PC-9 (cell line): ENCODE measurements around the gene ZSCAN5B. TPM values are rescaled to one million over a fixed set of nuclear protein-coding genes. Genes with fewer than 3 reads are reported as not detected.
"Not testable (repeated sequence)": the region's sequence is repeated elsewhere in the genome, so short reads cannot be mapped to it uniquely, and the experiment has no call there.

Experiments
- BruUV-seq: library from RNA; stranded (reverse); fragments of 400-500 nt; replicated peaks from 2 replicates; lab custom pipeline; 2021; lab: Mats Ljungman, UMichigan
- CTCF ChIA-PET: fragments of 300-600 bp; sonication (Branson Sonifier 250); formaldehyde crosslinking; loops from one replicate; lab custom pipeline; 2022; ENCODE audit warnings: antibody characterized with exemption; lab: Charles Lee
- POLR2A ChIA-PET: fragments of 300-600 bp; sonication (Branson Sonifier 250); formaldehyde crosslinking; loops from one replicate; lab custom pipeline; 2022; ENCODE audit warnings: antibody characterized with exemption; ENCODE audit not compliant: unreplicated experiment; lab: Charles Lee
- DNase-seq, 2 experiments: peaks; one replicate each; pipeline versions ENCODE4 v3.0.0 to v3.0.0-alpha.2; 2015 to 2022; ENCODE audit warnings: mixed read lengths in 1 of 2
- H2AFZ ChIP-seq: fragments of 200-600 bp; sonication (generic); 2 replicates; pipeline ENCODE4 v1.8.1; 2017; ENCODE audit warnings: antibody characterized with exemption
- H3F3A ChIP-seq: fragments of 200-600 bp; sonication (generic); 2 replicates; pipeline ENCODE4 v1.8.1; 2017; ENCODE audit warnings: antibody characterized with exemption, mild to moderate bottlenecking, low read depth; ENCODE audit not compliant: insufficient read depth
- H3K27ac ChIP-seq: fragments of 200-600 bp; sonication (generic); 2 replicates; pipeline ENCODE4 v1.6.1; 2016; ENCODE audit warnings: mixed run types
- H3K27me3 ChIP-seq: fragments of 200-600 bp; sonication (generic); 2 replicates; pipeline ENCODE4 v1.6.1; 2016; ENCODE audit warnings: low read depth, mixed run types; ENCODE audit not compliant: insufficient read depth
- H3K36me3 ChIP-seq: fragments of 200-600 bp; sonication (generic); 2 replicates; pipeline ENCODE4 v1.6.1; 2016; ENCODE audit warnings: low read depth, mixed run types
- H3K4me1 ChIP-seq: fragments of 200-600 bp; sonication (generic); replicated peaks from 2 replicates; pipeline ENCODE4 v1.6.1; 2016; ENCODE audit warnings: mixed run types; ENCODE audit not compliant: insufficient read depth
- H3K4me2 ChIP-seq: fragments of 200-600 bp; sonication (generic); 2 replicates; pipeline ENCODE4 v1.6.1; 2017; ENCODE audit warnings: mixed run types
- H3K4me3 ChIP-seq: fragments of 200-600 bp; sonication (generic); 2 replicates; pipeline ENCODE4 v1.6.1; 2016; ENCODE audit warnings: mixed run types
- H3K79me2 ChIP-seq: fragments of 200-600 bp; sonication (generic); 2 replicates; pipeline ENCODE4 v1.6.1; 2017; ENCODE audit warnings: low read depth, mixed run types
- H3K9me2 ChIP-seq: fragments of 200-600 bp; sonication (generic); 2 replicates; pipeline ENCODE4 v1.8.1; 2017; ENCODE audit warnings: mild to moderate bottlenecking; ENCODE audit not compliant: insufficient read depth
- H3K9me3 ChIP-seq: fragments of 200-600 bp; sonication (generic); 2 replicates; pipeline ENCODE4 v1.8.1; 2016; ENCODE audit warnings: low read depth; ENCODE audit not compliant: insufficient read depth
- H4K20me1 ChIP-seq: fragments of 200-600 bp; sonication (generic); 2 replicates; pipeline ENCODE4 v1.8.1; 2017; ENCODE audit not compliant: insufficient read depth
- CTCF ChIP-seq: fragments of 200-600 bp; sonication (generic); conservative IDR thresholded peaks from 2 replicates; pipeline ENCODE4 v1.6.1; 2017; ENCODE audit warnings: mixed run types, antibody characterized with exemption, mild to moderate bottlenecking, moderate library complexity
- EZH2 ChIP-seq: fragments of 200-600 bp; sonication (generic); IDR thresholded peaks from 2 replicates; pipeline ENCODE4 v1.8.0; 2017; ENCODE audit warnings: antibody characterized with exemption, low read depth
- intact Hi-C: fragments of 100-400 bp; cut with micrococcal nuclease; formaldehyde crosslinking; loops from one replicate; pipeline ENCODE4 v1.10.0; 2022; ENCODE audit not compliant: unreplicated experiment
- total RNA-seq: library from RNA; stranded (reverse); gene quantifications from 2 replicates; pipeline ENCODE4 v1.2.3, GENCODE V29; 2021

ZSCAN5B gene
- total RNA-seq, 1 experiment from 2014 or later, result not detected

- CTCF ChIA-PET, result no interaction called here
- POLR2A ChIA-PET, result no interaction called here
- TF ChIP-seq CTCF (no peak), EZH2 (no peak)
- H3K36me3 ChIP-seq, result no peaks in the 10 kb centered on the region
- H3K27me3 ChIP-seq, result peaks cover 30% of the 10 kb centered on the region
- H3K27ac ChIP-seq, result no peak overlapping the region
- DNase-seq, result no peak
- H4K20me1 ChIP-seq, result no peaks in the 10 kb centered on the region
- no peaks in the 10 kb centered on the region for H3K9me2 ChIP-seq
- H3K4me1 ChIP-seq, result no peaks in the 10 kb centered on the region
- no TSS peak for BruUV-seq
- H3F3A ChIP-seq, result no peaks in the 10 kb centered on the region
- intact Hi-C loops, result no loop called here
- no peak overlapping the region for H3K4me3 ChIP-seq
- H2AFZ ChIP-seq, result no peak overlapping the region
- no peaks in the 10 kb centered on the region for H3K79me2 ChIP-seq
- H3K9me3 ChIP-seq, result no peaks in the 10 kb centered on the region
- no peak overlapping the region for H3K4me2 ChIP-seq
These were observed 19.7 kb upstream of the ZSCAN5B start for GRCh38 chr19:56217039-56217949.

- H2AFZ ChIP-seq, result no peak overlapping the region
- CTCF ChIA-PET, result no interaction called here
- BruUV-seq, result no TSS peak
- H3K9me2 ChIP-seq, result no peaks in the 10 kb centered on the region
- H3F3A ChIP-seq, result no peaks in the 10 kb centered on the region
- H3K4me2 ChIP-seq, result no peak overlapping the region
- POLR2A ChIA-PET, result no interaction called here
- no peaks in the 10 kb centered on the region for H4K20me1 ChIP-seq
- H3K27ac ChIP-seq, result no peak overlapping the region
- intact Hi-C loops, result no loop called here
- no peaks in the 10 kb centered on the region for H3K9me3 ChIP-seq
- H3K79me2 ChIP-seq, result no peaks in the 10 kb centered on the region
- DNase-seq, result no peak
- no peak overlapping the region for H3K4me3 ChIP-seq
- TF ChIP-seq EZH2, result no peak
- no peak for TF ChIP-seq CTCF
- no peaks in the 10 kb centered on the region for H3K4me1 ChIP-seq
- no peaks in the 10 kb centered on the region for H3K36me3 ChIP-seq
- H3K27me3 ChIP-seq, result peaks cover 79% of the 10 kb centered on the region
These were observed 14.1 kb upstream of the ZSCAN5B start for GRCh38 chr19:56211718-56212117.

- H2AFZ ChIP-seq, H3K27ac ChIP-seq, H4K20me1 ChIP-seq, intact Hi-C loops, H3K36me3 ChIP-seq, POLR2A ChIA-PET, H3K4me1 ChIP-seq, H3K4me2 ChIP-seq, H3K79me2 ChIP-seq, H3F3A ChIP-seq, H3K9me3 ChIP-seq, BruUV-seq, H3K9me2 ChIP-seq, CTCF ChIA-PET, DNase-seq, H3K4me3 ChIP-seq: not testable (repeated sequence)
- H3K27me3 ChIP-seq, result peaks cover 87% of the 10 kb centered on the region
These were observed 12.5 kb upstream of the ZSCAN5B start for GRCh38 chr19:56210036-56210435.
